SK-N-SH treated with all-trans-retinoic acid at 6 μM for 48 hours (cell line): ENCODE measurements around the gene RFLNA.

Source experiments
- ATAC-seq: fragments of 200-7000 bp; cut with Tn5 transposase; 3 replicates; pipeline ENCODE4 v1.9.1; 2020; ENCODE audit warnings: mild to moderate bottlenecking, moderate library complexity
- ARNTL ChIP-seq: fragments of 450-650 bp; formaldehyde crosslinking; IDR thresholded peaks from 2 replicates; pipeline ENCODE4 v1.5.0; 2020; ENCODE audit warnings: low read depth, mild to moderate bottlenecking, moderate library complexity, borderline replicate concordance
- BACH2 ChIP-seq: fragments of 250-450 bp; sonication (Bioruptor Pico); IDR thresholded peaks from 2 replicates; pipeline ENCODE4 v1.9.0; 2021; ENCODE audit warnings: mild to moderate bottlenecking, borderline replicate concordance
- CREB5 ChIP-seq: fragments of 250-450 bp; sonication (Bioruptor Pico); IDR thresholded peaks from 2 replicates; pipeline ENCODE4 v1.5.1; 2020; ENCODE audit warnings: low read depth, mild to moderate bottlenecking, moderate library complexity
- CSDC2 ChIP-seq: fragments of 250-450 bp; sonication (Bioruptor Pico); IDR thresholded peaks from 2 replicates; pipeline ENCODE4 v1.5.0; 2020; ENCODE audit warnings: mild to moderate bottlenecking, moderate library complexity
- ESRRG ChIP-seq: fragments of 250-450 bp; sonication (Bioruptor Pico); IDR thresholded peaks from 2 replicates; pipeline ENCODE4 v1.6.1; 2021; ENCODE audit warnings: mild to moderate bottlenecking
- GLIS3 ChIP-seq: fragments of 250-450 bp; sonication (Bioruptor Pico); IDR thresholded peaks from 2 replicates; pipeline ENCODE4 v1.5.0; 2020; ENCODE audit warnings: mild to moderate bottlenecking, moderate library complexity
- ISL1 ChIP-seq: fragments of 250-450 bp; sonication (Bioruptor Pico); IDR thresholded peaks from 2 replicates; pipeline ENCODE4 v2.1.2; 2022; ENCODE audit warnings: mild to moderate bottlenecking, moderate library complexity
- OSR1 ChIP-seq: fragments of 250-450 bp; sonication (Bioruptor Pico); IDR thresholded peaks from 2 replicates; pipeline ENCODE4 v1.8.0; 2022; ENCODE audit warnings: moderate library complexity, mild to moderate bottlenecking, inconsistent platforms
- POU6F1 ChIP-seq: fragments of 250-450 bp; sonication (Bioruptor Pico); IDR thresholded peaks from 2 replicates; pipeline ENCODE4 v1.8.0; 2021; ENCODE audit warnings: low read depth, mild to moderate bottlenecking, moderate library complexity, borderline replicate concordance
- PPARA ChIP-seq: fragments of 250-450 bp; sonication (Bioruptor Pico); IDR thresholded peaks from 2 replicates; pipeline ENCODE4 v1.5.0; 2020; ENCODE audit warnings: mild to moderate bottlenecking, borderline replicate concordance
- RARB ChIP-seq: fragments of 250-450 bp; sonication (Bioruptor Pico); IDR thresholded peaks from 2 replicates; pipeline ENCODE4 v1.8.0; 2021; ENCODE audit warnings: mild to moderate bottlenecking, moderate library complexity
- SNAI2 ChIP-seq: fragments of 250-450 bp; sonication (Bioruptor Pico); IDR thresholded peaks from 2 replicates; pipeline ENCODE4 v1.5.0; 2020; ENCODE audit warnings: mild to moderate bottlenecking, moderate library complexity
- TCF4 ChIP-seq: fragments of 250-450 bp; sonication (Bioruptor Pico); IDR thresholded peaks from 2 replicates; pipeline ENCODE4 v1.8.0; 2021; ENCODE audit warnings: mild to moderate bottlenecking, moderate library complexity, borderline replicate concordance
- TOX ChIP-seq: fragments of 250-450 bp; sonication (Bioruptor Pico); IDR thresholded peaks from 2 replicates; pipeline ENCODE4 v1.8.0; 2021; ENCODE audit warnings: mild to moderate bottlenecking, moderate library complexity, borderline replicate concordance
- TSHZ2 ChIP-seq: fragments of 250-450 bp; sonication (Bioruptor Pico); IDR thresholded peaks from 2 replicates; pipeline ENCODE4 v1.5.0; 2020; ENCODE audit warnings: mild to moderate bottlenecking, moderate library complexity
- ZC3H10 ChIP-seq: fragments of 250-450 bp; sonication (Bioruptor Pico); IDR thresholded peaks from 2 replicates; pipeline ENCODE4 v1.5.1; 2021; ENCODE audit warnings: mild to moderate bottlenecking, moderate library complexity
- ZFP3 ChIP-seq: fragments of 250-450 bp; sonication (Bioruptor Pico); IDR thresholded peaks from 2 replicates; pipeline ENCODE4 v1.5.0; 2020; ENCODE audit warnings: mild to moderate bottlenecking, moderate library complexity
- ZFP30 ChIP-seq: fragments of 450-650 bp; formaldehyde crosslinking; IDR thresholded peaks from 2 replicates; pipeline ENCODE4 v1.5.0; 2022; ENCODE audit warnings: mild to moderate bottlenecking, moderate library complexity
- ZNF565 ChIP-seq: fragments of 450-650 bp; formaldehyde crosslinking; conservative IDR thresholded peaks from 2 replicates; pipeline ENCODE4 v1.5.0; 2020; ENCODE audit warnings: low read depth, mild to moderate bottlenecking, moderate library complexity
- ZNF70 ChIP-seq: fragments of 450-650 bp; formaldehyde crosslinking; IDR thresholded peaks from 2 replicates; pipeline ENCODE4 v1.5.0; 2020; ENCODE audit warnings: mild to moderate bottlenecking, moderate library complexity
- ZNF8 ChIP-seq: fragments of 450-650 bp; formaldehyde crosslinking; IDR thresholded peaks from 2 replicates; pipeline ENCODE4 v1.5.0; 2020; ENCODE audit warnings: mild to moderate bottlenecking, moderate library complexity
- TF ChIP-seq, protein P1 (sequence below): fragments of 250-450 bp; sonication (Bioruptor Pico); IDR thresholded peaks from 2 replicates; pipeline ENCODE4 v1.5.1; 2021; ENCODE audit warnings: mild to moderate bottlenecking, moderate library complexity

Gene RFLNA

GRCh38 chr12:124308741-124309140 lies 13.8 kb downstream of the RFLNA start:
- ATAC-seq = no peak
- TF ChIP-seq SNAI2 (CRISPR knock-in tag) (no peak), TSHZ2 (CRISPR knock-in tag) (no peak), CSDC2 (CRISPR knock-in tag) (no peak), PPARA (CRISPR knock-in tag) (no peak), GLIS3 (CRISPR knock-in tag) (no peak), ZFP3 (no peak), CREB5 (CRISPR knock-in tag) (no peak), RARB (CRISPR knock-in tag) (no peak), ZNF565 (CRISPR knock-in tag) (no peak), ZNF70 (CRISPR knock-in tag) (no peak), TCF4 (CRISPR knock-in tag) (no peak), ESRRG (no peak), ZNF8 (CRISPR knock-in tag) (no peak), BACH2 (no peak), ZFP30 (CRISPR knock-in tag) (no peak), ARNTL (CRISPR knock-in tag) (no peak), ISL1 (no peak), TOX (CRISPR knock-in tag) (no peak), OSR1 (no peak)
- TF ChIP-seq, protein P1, sequence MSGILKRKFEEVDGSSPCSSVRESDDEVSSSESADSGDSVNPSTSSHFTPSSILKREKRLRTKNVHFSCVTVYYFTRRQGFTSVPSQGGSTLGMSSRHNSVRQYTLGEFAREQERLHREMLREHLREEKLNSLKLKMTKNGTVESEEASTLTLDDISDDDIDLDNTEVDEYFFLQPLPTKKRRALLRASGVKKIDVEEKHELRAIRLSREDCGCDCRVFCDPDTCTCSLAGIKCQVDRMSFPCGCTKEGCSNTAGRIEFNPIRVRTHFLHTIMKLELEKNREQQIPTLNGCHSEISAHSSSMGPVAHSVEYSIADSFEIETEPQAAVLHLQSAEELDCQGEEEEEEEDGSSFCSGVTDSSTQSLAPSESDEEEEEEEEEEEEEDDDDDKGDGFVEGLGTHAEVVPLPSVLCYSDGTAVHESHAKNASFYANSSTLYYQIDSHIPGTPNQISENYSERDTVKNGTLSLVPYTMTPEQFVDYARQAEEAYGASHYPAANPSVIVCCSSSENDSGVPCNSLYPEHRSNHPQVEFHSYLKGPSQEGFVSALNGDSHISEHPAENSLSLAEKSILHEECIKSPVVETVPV = no peak
- TF ChIP-seq, all 23 proteins: peak for 0

DNA sequence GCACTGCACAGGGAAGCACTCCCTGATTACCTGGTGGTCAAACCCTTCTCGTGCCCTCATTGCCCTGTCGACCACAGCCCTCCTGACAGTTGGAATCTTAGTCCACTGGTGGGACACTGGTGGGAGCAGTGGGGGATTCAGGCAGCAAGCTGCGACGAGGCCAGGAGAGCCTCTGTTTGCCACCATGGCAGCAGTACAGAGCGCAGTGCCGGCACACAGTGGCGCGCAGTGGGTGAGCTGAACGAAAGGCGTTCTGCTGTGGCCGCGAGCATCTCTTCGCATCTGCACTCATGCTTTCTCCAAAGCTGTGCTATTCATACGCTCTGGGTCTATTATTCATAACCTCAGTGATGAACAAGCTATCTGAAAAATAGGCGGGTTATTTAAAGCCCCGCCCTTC lies 14.3 kb downstream of the RFLNA start:
- no peak for ATAC-seq
- TF ChIP-seq RARB (CRISPR knock-in tag) = no peak
- TF ChIP-seq TSHZ2 (CRISPR knock-in tag) = no peak
- TF ChIP-seq, protein P1 = no peak
- TF ChIP-seq ZC3H10 = no peak
- TF ChIP-seq POU6F1 = no peak
- TF ChIP-seq, all 23 proteins: peak for 0
